ENCODE data around the gene RETREG2.

RETREG2 gene

DNA sequence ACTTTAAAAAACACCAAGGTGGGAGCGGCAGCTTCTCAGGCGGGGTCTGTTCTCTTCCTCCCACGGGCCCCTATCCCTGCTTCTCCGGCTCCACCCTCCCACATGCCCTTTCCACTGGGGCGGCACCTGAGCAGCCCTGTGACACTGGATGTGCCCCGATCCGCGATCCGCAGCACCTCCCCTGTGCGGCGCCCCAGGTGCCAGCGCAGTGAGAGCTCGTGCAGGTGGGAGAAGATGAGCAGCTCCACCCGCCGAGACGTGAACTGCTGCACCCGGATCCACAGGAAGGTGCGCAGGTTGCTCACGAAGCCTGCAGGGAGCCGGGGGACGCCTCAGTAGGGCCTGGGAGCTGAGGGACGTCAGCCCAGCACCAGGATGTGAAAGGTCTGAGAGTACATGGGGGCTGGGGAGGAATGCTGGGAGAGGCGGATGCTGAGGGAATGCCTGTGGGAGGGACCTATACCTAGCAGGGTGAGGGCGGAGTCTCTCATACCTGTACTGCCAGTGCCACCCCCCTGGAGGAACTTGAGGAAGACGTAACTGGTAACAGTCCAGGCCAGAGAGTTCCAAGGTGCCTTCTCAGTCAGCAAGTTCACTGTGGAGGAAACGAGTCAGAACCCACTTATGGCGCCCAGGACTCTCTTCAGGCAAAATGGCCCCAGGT is 37.9 kb downstream of the RETREG2 start:
- no peak for DNase-seq (ENCODE audit: low read depth)
- no peak overlapping the region for H3K4me3 ChIP-seq (ENCODE audit: low read depth, low read length)
- no peak for TF ChIP-seq CTCF (IDR thresholded peaks at IDR 0.05; ENCODE audit: insufficient read depth, low read depth, low read length, missing control alignments)

DNA sequence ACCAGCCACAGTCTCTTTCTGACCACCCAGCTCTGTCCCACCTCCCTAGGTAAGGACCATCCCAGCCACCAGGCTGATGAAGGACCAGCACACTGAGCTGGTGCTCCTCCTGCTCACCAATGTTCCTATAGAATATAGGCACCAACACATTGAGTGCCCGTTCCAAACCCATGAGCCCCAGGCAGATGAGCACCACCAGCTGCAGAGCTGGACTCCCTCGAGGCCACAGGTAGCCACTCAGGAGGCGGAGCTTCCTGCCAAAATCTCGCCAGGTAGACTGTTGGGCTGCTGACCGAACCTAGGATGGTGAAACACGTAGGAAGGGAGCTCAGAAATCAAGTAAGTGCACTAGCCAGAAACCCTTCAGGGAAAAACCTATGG is 38.5 kb downstream of the RETREG2 start:
- no peak for TF ChIP-seq CTCF (IDR thresholded peaks at IDR 0.05; ENCODE audit: insufficient read depth, low read depth, low read length, missing control alignments)
- no peak for DNase-seq (ENCODE audit: low read depth)
- no peak overlapping the region for H3K4me3 ChIP-seq (ENCODE audit: low read depth, low read length)

DNA sequence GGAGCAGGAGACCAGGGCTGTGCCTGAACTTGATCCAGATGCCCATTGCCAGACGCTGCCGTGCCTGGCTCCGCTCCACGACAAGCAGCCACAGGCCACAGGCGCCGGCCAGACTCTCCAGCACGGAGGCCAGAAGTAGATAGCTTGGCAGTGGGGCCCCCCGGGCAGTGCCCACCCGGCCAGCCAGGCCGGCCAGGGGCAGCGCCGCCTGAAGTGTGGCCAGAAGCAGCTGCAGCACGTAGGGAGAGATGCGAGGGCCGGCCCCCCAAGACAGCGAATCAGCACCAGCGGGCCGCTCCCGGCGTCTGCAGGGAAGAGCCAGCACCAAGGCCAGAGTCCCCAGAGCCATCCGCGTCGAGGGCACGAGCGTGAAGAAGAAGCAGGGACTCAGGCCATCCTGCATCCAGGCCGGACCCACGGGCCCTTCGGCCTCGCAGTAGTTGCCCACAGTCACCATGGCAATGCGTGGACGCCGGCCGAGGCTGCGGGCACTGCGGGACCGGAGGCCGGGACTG is 40.2 kb downstream of the RETREG2 start:
- peak overlapping the region; percentile 85 for H3K4me3 ChIP-seq (ENCODE audit: low read depth, low read length)
- no peak for TF ChIP-seq CTCF (IDR thresholded peaks at IDR 0.05; ENCODE audit: insufficient read depth, low read depth, low read length, missing control alignments)
- no peak for DNase-seq (ENCODE audit: low read depth)

- peak within 1 kb of the TSS; percentile 85 for H3K4me3 ChIP-seq (ENCODE audit: low read depth, low read length)
- TF ChIP-seq CTCF (IDR thresholded peaks at IDR 0.05; ENCODE audit: insufficient read depth, low read depth, low read length, missing control alignments): no peak
- peak; percentile 92 for DNase-seq (ENCODE audit: low read depth)
Measured at GRCh38 chr2:219218732-219219701, 40.9 kb downstream of the RETREG2 start, which contains the start of gene ABCB6. ABCB6 (minus strand) TSS chr2:219218958; CDS start chr2:219218673, 285 bp downstream.

- no peak overlapping the region for H3K4me3 ChIP-seq (ENCODE audit: low read depth, low read length)
- no peak for DNase-seq (ENCODE audit: low read depth)
- TF ChIP-seq CTCF (IDR thresholded peaks at IDR 0.05; ENCODE audit: insufficient read depth, low read depth, low read length, missing control alignments): no peak
Measured at GRCh38 chr2:219219784-219220532, 41.9 kb downstream of the RETREG2 start.

GRCh38 chr2:219220652-219221402 is 42.8 kb downstream of the RETREG2 start:
- DNase-seq (ENCODE audit: low read depth): no peak
- no peak for TF ChIP-seq CTCF (IDR thresholded peaks at IDR 0.05; ENCODE audit: insufficient read depth, low read depth, low read length, missing control alignments)
- H3K4me3 ChIP-seq (ENCODE audit: low read depth, low read length): no peak overlapping the region
